ENCODE measurements around the gene ADAM15. TPM values are rescaled to one million over a fixed set of nuclear protein-coding genes. Genes with fewer than 3 reads are reported as not detected.

The ADAM15 gene
- total RNA-seq, 1 experiment from 2014 or later = 41.7 TPM

Other genes starting within 250 kb of the ADAM15 start
- 0.05 TPM for gene KCNN3, start 181.0 kb upstream of the ADAM15 start, total RNA-seq (2021; ENCODE audit: unreplicated experiment)
- gene PMVK, start 114.6 kb upstream of the ADAM15 start, total RNA-seq (2021; ENCODE audit: unreplicated experiment) = 42.2 TPM
- 40.7 TPM for gene PBXIP1, start 95.2 kb upstream of the ADAM15 start, total RNA-seq (2021; ENCODE audit: unreplicated experiment)
- 41.1 TPM for gene PYGO2, start 89.5 kb upstream of the ADAM15 start, total RNA-seq (2021; ENCODE audit: unreplicated experiment)
- 373 TPM for gene SHC1, start 80.6 kb upstream of the ADAM15 start, total RNA-seq (2021; ENCODE audit: unreplicated experiment)
- 212 TPM for gene CKS1B, start 76.6 kb upstream of the ADAM15 start, total RNA-seq (2021; ENCODE audit: unreplicated experiment)
- 72.8 TPM for gene FLAD1, start 68.0 kb upstream of the ADAM15 start, total RNA-seq (2021; ENCODE audit: unreplicated experiment)
- 0.67 TPM for gene LENEP, start 57.7 kb upstream of the ADAM15 start, total RNA-seq (2021; ENCODE audit: unreplicated experiment)
- gene ZBTB7B, start 48.5 kb upstream of the ADAM15 start, total RNA-seq (2021; ENCODE audit: unreplicated experiment) = 55.8 TPM
- 0.13 TPM for gene DCST2, start 17.5 kb upstream of the ADAM15 start, total RNA-seq (2021; ENCODE audit: unreplicated experiment)
- not detected for gene DCST1, start 17.5 kb upstream of the ADAM15 start, total RNA-seq (2021; ENCODE audit: unreplicated experiment)
- 8.0 TPM for gene EFNA4, start 12.4 kb downstream of the ADAM15 start, total RNA-seq (2021; ENCODE audit: unreplicated experiment)
- 2.3 TPM for gene EFNA3, start 27.5 kb downstream of the ADAM15 start, total RNA-seq (2021; ENCODE audit: unreplicated experiment)
- 23.8 TPM for gene EFNA1, start 76.6 kb downstream of the ADAM15 start, total RNA-seq (2021; ENCODE audit: unreplicated experiment)
- 67.4 TPM for gene SLC50A1, start 84.5 kb downstream of the ADAM15 start, total RNA-seq (2021; ENCODE audit: unreplicated experiment)
- 66.0 TPM for gene DPM3, start 89.2 kb downstream of the ADAM15 start, total RNA-seq (2021; ENCODE audit: unreplicated experiment)
- gene KRTCAP2, start 122.0 kb downstream of the ADAM15 start, total RNA-seq (2021; ENCODE audit: unreplicated experiment) = 155 TPM
- gene TRIM46, start 122.5 kb downstream of the ADAM15 start, total RNA-seq (2021; ENCODE audit: unreplicated experiment) = 3.8 TPM
- 35.9 TPM for gene THBS3, start 156.6 kb downstream of the ADAM15 start, total RNA-seq (2021; ENCODE audit: unreplicated experiment)
- 53.6 TPM for gene MTX1, start 157.4 kb downstream of the ADAM15 start, total RNA-seq (2021; ENCODE audit: unreplicated experiment)
- gene ENTREP3, start 204.2 kb downstream of the ADAM15 start, total RNA-seq (2021; ENCODE audit: unreplicated experiment) = 94.7 TPM
- 200 TPM for gene SCAMP3, start 211.0 kb downstream of the ADAM15 start, total RNA-seq (2021; ENCODE audit: unreplicated experiment)
- gene CLK2, start 222.2 kb downstream of the ADAM15 start, total RNA-seq (2021; ENCODE audit: unreplicated experiment) = 43.6 TPM
- gene HCN3, start 226.1 kb downstream of the ADAM15 start, total RNA-seq (2021; ENCODE audit: unreplicated experiment) = 7.8 TPM